Measurements from ENCODE around the gene RNF157. TPM values are rescaled to one million over a fixed set of nuclear protein-coding genes. Genes with fewer than 3 reads are reported as not detected.

RNF157 gene
- total and polyA plus RNA-seq, 2 of the 13 experiments (the other 11 are each of a cell fraction or from before 2014, with no cell fraction given), result 0.44 to 1.5 TPM

DNA sequence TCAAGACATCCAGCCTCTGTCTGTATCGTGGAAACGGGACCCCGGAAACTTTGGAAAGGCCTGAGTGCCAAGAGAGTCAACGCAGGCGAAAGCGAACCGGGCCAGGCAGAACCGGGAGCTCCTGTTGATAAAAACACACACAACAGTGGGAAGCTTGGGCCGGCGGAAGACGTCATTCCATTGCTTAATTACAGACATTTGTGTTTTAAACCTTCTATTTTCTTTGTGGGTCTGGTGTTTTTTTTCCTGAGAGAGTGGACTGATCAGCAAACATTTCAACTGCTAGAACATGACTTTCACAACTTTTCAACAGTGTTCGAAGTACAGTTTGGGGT, 878 bp upstream of the RNF157 start:
- in situ Hi-C loops (cut with HindIII; ENCODE audit: extremely low pct_ligation_motif_present, low pct_unique_long_range_greater_than_20kb), result no loop called here
- 0 out of 2 replicates have a peak, but pooled peaks have one; percentile 10 for TF ChIP-seq SAP130 (CRISPR knock-in tag; IDR thresholded peaks at IDR 0.05; ENCODE audit: low read depth)
- TF ChIP-seq SMARCC2 (IDR thresholded peaks at IDR 0.05), result no peak
- 0 out of 2 replicates have a peak, but pooled peaks have one; percentile 31 for TF ChIP-seq ZNF430 (CRISPR knock-in tag; IDR thresholded peaks at IDR 0.05)
- no peak for TF ChIP-seq ZNF292 (CRISPR knock-in tag; IDR thresholded peaks at IDR 0.05; ENCODE audit: borderline replicate concordance, low read depth)
- TF ChIP-seq ZNF205 (CRISPR knock-in tag; IDR thresholded peaks at IDR 0.05), result 0 out of 2 replicates have a peak, but pooled peaks have one; percentile 9
- TF ChIP-seq EHMT2 (IDR thresholded peaks at IDR 0.05; ENCODE audit: borderline replicate concordance, low read depth, low read length), result no peak
- TF ChIP-seq ADNP (CRISPR knock-in tag; IDR thresholded peaks at IDR 0.05), result no peak
- TF ChIP-seq POGZ (CRISPR knock-in tag; IDR thresholded peaks at IDR 0.05), result no peak
- TF ChIP-seq ZZZ3 (CRISPR knock-in tag; IDR thresholded peaks at IDR 0.05; ENCODE audit: borderline replicate concordance), result no peak
- TF ChIP-seq, protein P1, sequence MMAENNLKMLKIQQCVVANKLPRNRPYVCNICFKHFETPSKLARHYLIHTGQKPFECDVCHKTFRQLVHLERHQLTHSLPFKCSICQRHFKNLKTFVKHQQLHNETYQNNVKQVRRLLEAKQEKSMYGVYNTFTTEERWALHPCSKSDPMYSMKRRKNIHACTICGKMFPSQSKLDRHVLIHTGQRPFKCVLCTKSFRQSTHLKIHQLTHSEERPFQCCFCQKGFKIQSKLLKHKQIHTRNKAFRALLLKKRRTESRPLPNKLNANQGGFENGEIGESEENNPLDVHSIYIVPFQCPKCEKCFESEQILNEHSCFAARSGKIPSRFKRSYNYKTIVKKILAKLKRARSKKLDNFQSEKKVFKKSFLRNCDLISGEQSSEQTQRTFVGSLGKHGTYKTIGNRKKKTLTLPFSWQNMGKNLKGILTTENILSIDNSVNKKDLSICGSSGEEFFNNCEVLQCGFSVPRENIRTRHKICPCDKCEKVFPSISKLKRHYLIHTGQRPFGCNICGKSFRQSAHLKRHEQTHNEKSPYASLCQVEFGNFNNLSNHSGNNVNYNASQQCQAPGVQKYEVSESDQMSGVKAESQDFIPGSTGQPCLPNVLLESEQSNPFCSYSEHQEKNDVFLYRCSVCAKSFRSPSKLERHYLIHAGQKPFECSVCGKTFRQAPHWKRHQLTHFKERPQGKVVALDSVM (CRISPR knock-in tag; IDR thresholded peaks at IDR 0.05), result no peak
- no peak for TF ChIP-seq ZNF432 (CRISPR knock-in tag; IDR thresholded peaks at IDR 0.05; ENCODE audit: borderline replicate concordance)
- 0 out of 2 replicates have a peak, but pooled peaks have one; percentile 3 for TF ChIP-seq PITX1 (CRISPR knock-in tag; IDR thresholded peaks at IDR 0.05)
- no peak for TF ChIP-seq DMTF1 (CRISPR knock-in tag; IDR thresholded peaks at IDR 0.05)
- TF ChIP-seq NCOA1 (CRISPR knock-in tag; IDR thresholded peaks at IDR 0.05), result 0 out of 2 replicates have a peak, but pooled peaks have one; percentile 23
- no peak for TF ChIP-seq ZSCAN21 (CRISPR knock-in tag; IDR thresholded peaks at IDR 0.05; ENCODE audit: borderline replicate concordance)
- TF ChIP-seq FLYWCH1 (CRISPR knock-in tag; IDR thresholded peaks at IDR 0.05), result no peak
- no peak for TF ChIP-seq AGO1 (IDR thresholded peaks at IDR 0.05; ENCODE audit: low read depth, low read length, poor library complexity, severe bottlenecking)
- no peak for TF ChIP-seq FOXA1 (IDR thresholded peaks at IDR 0.05)
- no peak for TF ChIP-seq FOXA1 (CRISPR knock-in tag; IDR thresholded peaks at IDR 0.05)
- TF ChIP-seq NFE2L1 (CRISPR knock-in tag; IDR thresholded peaks at IDR 0.05; ENCODE audit: borderline replicate concordance), result no peak

More for the DNA sequence above, 878 bp upstream of the RNF157 start:
- Histone ChIP-seq H3K9me3 (ENCODE audit: low read length) (no peaks in the 10 kb centered on the region), H3K4me3 (replicated peaks in 1 of 3; ENCODE audit: insufficient read depth in 1 of 3, low read depth in 2 of 3, low read length in 3 of 3) (peak overlapping the region; percentile 35 to 70 (median 40); a peak in 5 of 6 replicates), H3K4me2 (ENCODE audit: low read depth, low read length) (peak overlapping the region; percentile 97), H3K9ac (ENCODE audit: insufficient read depth, low read depth, low read length) (peak overlapping the region; percentile 34; the same call in 1 of the 2 replicates), H3K27ac (ENCODE audit: extremely low read length, insufficient read depth, low read length) (no peak overlapping the region), H3K79me2 (ENCODE audit: insufficient read depth, low read length) (no peaks in the 10 kb centered on the region), H3K4me1 (ENCODE audit: insufficient read depth, low read length) (peaks cover 53% of the 10 kb centered on the region), H2AFZ (ENCODE audit: low read length) (no peak overlapping the region), H4K20me1 (ENCODE audit: insufficient read depth, low read length) (no peaks in the 10 kb centered on the region), H3K27me3 (ENCODE audit: control insufficient read depth in 1 of 2, insufficient read depth in 2 of 2, low read length in 2 of 2) (peaks cover 12 to 52% of the 10 kb centered on the region in 2 experiments; a peak in 4 of 5 replicates), H3K36me3 (replicated peaks in 1 of 2; ENCODE audit: control insufficient read depth in 1 of 2, insufficient read depth in 2 of 2, low read length in 2 of 2) (no peaks in the 10 kb centered on the region)
- DNase-seq (ENCODE audit: low spot score) (peak; percentile 12), ATAC-seq (no peak; the same call in 2 of the 3 replicates), FAIRE-seq (peak; percentile 43)
- intact Hi-C loops (cut with micrococcal nuclease; ENCODE audit: unreplicated experiment), result no loop called here
- ChIA-PET POLR2A (interaction anchor here (0.9 to 1.7 kb wide), 5 partner anchors 11 to 26 kb away, joined by 4 to 6 read pairs (median 5); partner anchors contain the start of gene UBALD2), CTCF (ENCODE audit: low intra/inter-chr PET ratio, low total read pairs) (no interaction called here)
- 3% methylated on average over 12 of the region's 12 CpGs for WGBS (ENCODE audit: low lambda C conversion rate)
- BruUV-seq (replicated peaks), result TSS peak; percentile 80
